ENCODE results near the gene LCN10.

DNA sequence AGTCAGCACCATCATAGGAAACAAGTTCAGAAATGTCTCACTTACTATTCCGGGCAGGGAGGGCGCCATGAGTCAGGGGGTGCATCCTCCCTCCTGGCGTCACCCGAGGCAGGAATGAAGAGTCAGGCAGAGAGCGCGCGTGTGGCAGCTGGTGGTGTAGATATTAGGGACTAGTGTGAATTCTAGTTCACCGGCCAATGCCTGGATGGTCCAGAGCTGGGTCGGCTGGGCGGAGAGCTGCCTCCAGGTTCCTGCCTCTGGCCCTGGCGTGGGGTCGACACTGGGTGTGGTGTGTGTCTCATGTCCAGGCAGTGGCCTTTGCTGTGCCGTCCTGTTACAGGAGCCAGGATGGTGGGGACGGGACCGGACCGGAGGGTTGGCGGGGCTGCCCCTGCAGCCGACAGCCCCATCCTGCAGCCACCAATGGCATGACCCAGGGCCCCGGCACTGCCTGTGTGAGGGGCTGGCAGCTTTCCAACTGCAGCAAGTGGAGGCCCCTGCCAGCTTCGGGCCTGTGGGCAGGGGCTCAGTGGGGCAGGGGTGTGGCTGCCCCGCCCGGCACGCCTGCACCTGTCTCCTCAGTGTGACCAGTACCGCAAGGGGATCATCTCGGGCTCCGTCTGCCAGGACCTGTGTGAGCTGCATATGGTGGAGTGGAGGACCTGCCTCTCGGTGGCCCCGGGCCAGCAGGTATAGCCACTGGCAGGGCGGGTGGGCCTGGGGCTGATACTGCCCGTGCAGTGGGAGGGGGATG is 21.2 kb downstream of the LCN10 start:
- TF ChIP-seq RXRA (CRISPR knock-in tag; IDR thresholded peaks at IDR 0.05) (no peak), ZBTB8A (CRISPR knock-in tag; IDR thresholded peaks at IDR 0.05; ENCODE audit: borderline replicate concordance, low read depth) (no peak), POLR2A (IDR thresholded peaks at IDR 0.05; ENCODE audit: insufficient read depth in 1 of 2, low read depth in 2 of 2, low read length in 2 of 2) (no peak)
